Right lobe of liver (tissue), 6 donors: ENCODE measurements around the gene MOSPD2. TPM values are rescaled to one million over a fixed set of nuclear protein-coding genes. Genes with fewer than 3 reads are reported as not detected.

Experiments used
- ATAC-seq, 4 donors: fragments of 200-7000 bp; cut with Tn5 transposase; one replicate each; pipeline ENCODE4 v1.9.1; 2020; ENCODE audit warnings: mild to moderate bottlenecking in 4 of 4, moderate library complexity in 4 of 4
- DNase-seq, 3 donors: peaks; one replicate each; pipeline ENCODE4 v3.0.0-alpha.2; 2020
- H3K27ac ChIP-seq, 3 donors: fragments of 200-600 bp; one replicate each; pipeline ENCODE4 v1.8.0; 2022
- H3K27me3 ChIP-seq, 2 donors: fragments of 200-600 bp; one replicate each; pipeline ENCODE4 v1.8.0; 2022
- H3K36me3 ChIP-seq, 4 donors: fragments of 200-600 bp; sonication (generic) in 1 of 4; one replicate each; pipeline versions ENCODE4 v1.5.1 to v1.8.0; 2017 to 2022; ENCODE audit warnings: control low read depth in 1 of 4
- H3K4me1 ChIP-seq, 4 donors: fragments of 200-600 bp; sonication (generic) in 1 of 4; one replicate each; pipeline versions ENCODE4 v1.5.1 to v1.8.0; 2017 to 2022; ENCODE audit warnings: control low read depth in 1 of 4
- H3K4me3 ChIP-seq, 3 donors: fragments of 200-600 bp; one replicate each; pipeline ENCODE4 v1.8.0; 2022
- H3K9me3 ChIP-seq, 4 donors: fragments of 200-600 bp; sonication (generic) in 1 of 4; one replicate each; pipeline versions ENCODE4 v1.5.1 to v1.8.0; 2017 to 2022; ENCODE audit warnings: control low read depth in 1 of 4
- POLR2A ChIP-seq: fragments of 450-650 bp; IDR thresholded peaks from one replicate; pipeline ENCODE4 v1.6.1; 2017; ENCODE audit warnings: antibody characterized with exemption, mild to moderate bottlenecking
- WGBS: methylation state at CpG from one replicate; pipeline ENCODE4 v1.1.6; 2018; ENCODE audit warnings: low coverage, low lambda C conversion rate; ENCODE audit not compliant: insufficient coverage; ENCODE audit errors: missing lambda C conversion rate; 5-methylcytosine and 5-hydroxymethylcytosine counted together
- intact Hi-C, 2 donors: fragments of 100-400 bp; cut with DNase I; formaldehyde crosslinking; loops; one replicate each; pipeline versions ENCODE4 v1.11.2 to v1.14.1; 2022
- total RNA-seq, 6 experiments: library from RNA; depleted of rRNA in 2 of 6; stranded (reverse); fragments of >200 nt in 2 of 6; fragmentation: NEBNext Ultra II Directional in 3 of 6; extraction: Animal tissue kit (Norgen Biotek cat#: 25700) in 3 of 6; gene quantifications; one replicate each; pipeline versions ENCODE4 v1.1.0 to v1.2.4, GENCODE V29; 2016 to 2023
- TF ChIP-seq, protein P1 (sequence below), 4 donors: fragments of 200-600 bp in 3 of 4; fragments of 450-650 bp in 1 of 4; IDR thresholded peaks; one replicate each; pipeline versions ENCODE4 v1.5.1 to v1.8.0; 2016 to 2022; ENCODE audit warnings: antibody characterized with exemption in 4 of 4, mild to moderate bottlenecking in 2 of 4
- donor health status: DM: no; HTN: yes; CAD: no.
- donor health status: DM: no; HTN: no; CAD: no.
- donor health status: DM: no; HTN: no; CAD: no.
- donor health status: DM: no; HTN: yes; CAD: no.
- donor health status: DM: no; HTN: yes; CAD: no.

Gene MOSPD2
- total RNA-seq, 6 experiments from 2014 or later, result 3.8 to 14.8 (median 8.7) TPM

DNA sequence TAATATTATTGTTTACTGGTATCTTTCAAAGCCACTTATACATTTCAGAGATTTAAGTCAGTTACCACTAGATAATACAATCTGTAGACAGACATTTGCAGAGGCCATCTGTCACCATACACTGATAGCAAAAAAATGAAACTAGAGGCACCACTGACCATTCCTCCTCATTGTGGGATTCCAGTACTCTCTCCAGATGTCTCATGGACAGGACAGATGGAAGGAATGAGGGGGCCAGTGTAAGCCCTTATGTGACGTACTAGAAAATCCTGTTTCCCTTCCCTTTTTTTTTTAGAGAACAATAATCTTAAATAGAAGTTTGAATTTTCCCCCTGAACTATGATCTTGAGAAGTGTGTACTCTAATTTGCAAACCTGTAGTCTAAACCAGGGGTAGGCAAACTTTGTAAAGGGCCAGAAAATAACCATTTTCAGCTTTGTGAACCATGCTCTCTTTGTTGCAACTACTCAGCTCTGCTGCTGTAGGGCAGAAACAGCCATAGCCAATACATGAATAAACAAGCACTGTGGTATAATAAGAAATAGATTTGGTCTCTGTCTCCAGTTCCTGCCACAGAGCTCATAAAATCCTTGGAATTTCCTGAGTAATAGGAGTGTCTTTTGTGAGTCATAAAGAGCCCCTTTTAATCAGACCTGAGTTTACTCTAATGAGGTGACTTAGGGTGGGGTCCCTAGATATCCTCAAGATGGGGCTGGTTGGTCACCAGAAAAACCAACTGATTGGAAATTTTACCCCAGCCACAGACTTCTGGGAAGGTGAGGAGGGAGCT is 90.4 kb downstream of the MOSPD2 start:
- ATAC-seq (no peak), DNase-seq (no peak)
- Histone ChIP-seq H3K4me1 (no peaks in the 10 kb centered on the region), H3K27ac (no peak overlapping the region), H3K9me3 (no peaks in the 10 kb centered on the region), H3K4me3 (no peak overlapping the region), H3K36me3 (no peaks in the 10 kb centered on the region), H3K27me3 (no peaks in the 10 kb centered on the region)
- intact Hi-C loops, result no loop called here
- no peak for TF ChIP-seq POLR2A
- TF ChIP-seq, protein P1, sequence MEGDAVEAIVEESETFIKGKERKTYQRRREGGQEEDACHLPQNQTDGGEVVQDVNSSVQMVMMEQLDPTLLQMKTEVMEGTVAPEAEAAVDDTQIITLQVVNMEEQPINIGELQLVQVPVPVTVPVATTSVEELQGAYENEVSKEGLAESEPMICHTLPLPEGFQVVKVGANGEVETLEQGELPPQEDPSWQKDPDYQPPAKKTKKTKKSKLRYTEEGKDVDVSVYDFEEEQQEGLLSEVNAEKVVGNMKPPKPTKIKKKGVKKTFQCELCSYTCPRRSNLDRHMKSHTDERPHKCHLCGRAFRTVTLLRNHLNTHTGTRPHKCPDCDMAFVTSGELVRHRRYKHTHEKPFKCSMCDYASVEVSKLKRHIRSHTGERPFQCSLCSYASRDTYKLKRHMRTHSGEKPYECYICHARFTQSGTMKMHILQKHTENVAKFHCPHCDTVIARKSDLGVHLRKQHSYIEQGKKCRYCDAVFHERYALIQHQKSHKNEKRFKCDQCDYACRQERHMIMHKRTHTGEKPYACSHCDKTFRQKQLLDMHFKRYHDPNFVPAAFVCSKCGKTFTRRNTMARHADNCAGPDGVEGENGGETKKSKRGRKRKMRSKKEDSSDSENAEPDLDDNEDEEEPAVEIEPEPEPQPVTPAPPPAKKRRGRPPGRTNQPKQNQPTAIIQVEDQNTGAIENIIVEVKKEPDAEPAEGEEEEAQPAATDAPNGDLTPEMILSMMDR (IDR thresholded peaks at IDR 0.05), result no peak
- 36% methylated on average over 1 of the region's 1 CpG for WGBS

DNA sequence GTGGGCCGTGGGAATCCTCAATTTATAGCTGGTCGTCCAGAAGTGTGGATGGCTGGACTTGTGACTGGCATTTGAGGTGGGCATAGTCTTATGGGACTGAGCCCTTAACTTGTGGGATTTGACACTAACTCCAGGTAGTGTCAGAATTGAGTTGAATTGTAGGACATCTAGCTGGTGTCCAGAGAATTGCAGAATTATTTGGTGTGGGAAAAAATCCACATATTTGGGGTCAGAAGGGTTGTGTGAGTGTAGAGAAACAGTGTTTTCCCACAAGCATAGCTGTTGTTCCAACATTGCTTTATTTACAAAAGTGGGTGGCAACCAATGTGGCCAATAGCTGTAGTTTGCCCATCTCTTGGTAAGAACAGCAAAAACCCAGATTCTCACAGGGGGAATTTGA is 91.3 kb downstream of the MOSPD2 start:
- TF ChIP-seq POLR2A, result no peak
- TF ChIP-seq, protein P1 (IDR thresholded peaks at IDR 0.05), result no peak
- ATAC-seq, result no peak
- WGBS, result 33% methylated on average over 2 of the region's 2 CpGs
- Histone ChIP-seq H3K27me3 (no peaks in the 10 kb centered on the region), H3K9me3 (no peaks in the 10 kb centered on the region), H3K27ac (no peak overlapping the region), H3K4me3 (no peak overlapping the region), H3K4me1 (no peaks in the 10 kb centered on the region), H3K36me3 (no peaks in the 10 kb centered on the region)
- intact Hi-C loops, result no loop called here
- no peak for DNase-seq

Other genes starting within 250 kb of the MOSPD2 start
- under 1 TPM; 0.09 to 0.99 (median 0.27) TPM for gene FANCB, start 352 bp upstream of the MOSPD2 start, total RNA-seq